ENCODE measurements around the gene HSPA5.
"Not testable (repeated sequence)": the region's sequence is repeated elsewhere in the genome, so short reads cannot be mapped to it uniquely, and the experiment has no call there.

Gene HSPA5

GRCh38 chr9:125241000-125241862, at the start of gene HSPA5:
TSS of gene HSPA5 (minus strand) at chr9:125241343. CDS start at chr9:125241126, 217 bp downstream.
- DNase-seq, result peak; percentile 100

GRCh38 chr9:125286935-125287433, 45.8 kb upstream of the HSPA5 start:
- DNase-seq, result not testable (repeated sequence)

GRCh38 chr9:125284855-125285254, 43.7 kb upstream of the HSPA5 start:
- DNase-seq, result no peak

GRCh38 chr9:125280945-125281344, 39.8 kb upstream of the HSPA5 start:
- no peak for DNase-seq

- DNase-seq, result no peak
Measured at GRCh38 chr9:125277411-125277810, 36.3 kb upstream of the HSPA5 start.

- no peak for DNase-seq
Measured at GRCh38 chr9:125276771-125277170, 35.6 kb upstream of the HSPA5 start.

GRCh38 chr9:125272697-125273096, 31.6 kb upstream of the HSPA5 start:
- no peak for DNase-seq

- DNase-seq, result no peak
Measured at GRCh38 chr9:125271081-125271480, 29.9 kb upstream of the HSPA5 start.

GRCh38 chr9:125269014-125269397, 27.9 kb upstream of the HSPA5 start:
- no peak for DNase-seq

GRCh38 chr9:125268394-125269013, 27.4 kb upstream of the HSPA5 start:
- no peak for DNase-seq

GRCh38 chr9:125264068-125264467, 22.9 kb upstream of the HSPA5 start:
- peak; percentile 60 for DNase-seq

GRCh38 chr9:125262294-125262991, 21.3 kb upstream of the HSPA5 start:
- no peak for DNase-seq

- DNase-seq, result peak; percentile 92
Measured at GRCh38 chr9:125261501-125262293, 20.6 kb upstream of the HSPA5 start, which contains the start of gene GAPVD1. TSS of gene GAPVD1 (plus strand) at chr9:125261826. CDS start at chr9:125298922, 37,096 bp downstream.

- DNase-seq, result no peak
Measured at GRCh38 chr9:125260561-125260960, 19.4 kb upstream of the HSPA5 start.

- DNase-seq, result no peak
Measured at GRCh38 chr9:125258832-125259534, 17.8 kb upstream of the HSPA5 start.

GRCh38 chr9:125258160-125258785, 17.1 kb upstream of the HSPA5 start:
- no peak for DNase-seq

- no peak for DNase-seq
Measured at GRCh38 chr9:125255781-125256391, 14.7 kb upstream of the HSPA5 start.

- DNase-seq, result no peak
Measured at GRCh38 chr9:125254231-125254630, 13.1 kb upstream of the HSPA5 start.

- no peak for DNase-seq
Measured at GRCh38 chr9:125246261-125246667, 5.1 kb upstream of the HSPA5 start.

GRCh38 chr9:125243792-125244260, 2.7 kb upstream of the HSPA5 start:
- no peak for DNase-seq

Measured in CD4-positive, alpha-beta T cell treated with Interleukin-10 for 1 hour (primary cell).